IPS DF 6.9 (cell line): Measurements from ENCODE around the gene BACH2.
A peak's percentile ranks its signal among the peaks of the same experiment; 100 is the strongest.
"Not testable (repeated sequence)": the region's sequence is repeated elsewhere in the genome, so short reads cannot be mapped to it uniquely, and the experiment has no call there.

Experiments used
- DNase-seq: peaks from one replicate; pipeline ENCODE4 v3.0.0-alpha.2; 2013; ENCODE audit warnings: low read depth, low spot score
- H3K27ac ChIP-seq: one replicate; pipeline ENCODE4 v1.5.1; 2013; ENCODE audit warnings: low read length, control low read depth
- H3K27me3 ChIP-seq: 2 replicates; pipeline ENCODE4 v1.6.1; 2013; ENCODE audit warnings: mild to moderate bottlenecking, low read length; ENCODE audit not compliant: control insufficient read depth, insufficient read depth
- H3K36me3 ChIP-seq: 2 replicates; pipeline ENCODE4 v1.6.1; 2013; ENCODE audit warnings: low read length; ENCODE audit not compliant: control insufficient read depth, insufficient read depth
- H3K4me1 ChIP-seq: 2 replicates; pipeline ENCODE4 v1.6.1; 2013; ENCODE audit warnings: low read length; ENCODE audit not compliant: control insufficient read depth, insufficient read depth
- H3K4me3 ChIP-seq: 2 replicates; pipeline ENCODE4 v1.5.1; 2013; ENCODE audit warnings: mild to moderate bottlenecking, low read length
- H3K9me3 ChIP-seq: 2 replicates; pipeline ENCODE4 v1.6.1; 2013; ENCODE audit warnings: low read length, inconsistent platforms; ENCODE audit not compliant: control insufficient read depth, insufficient read depth
- WGBS: extraction: QIAGEN DNeasy Blood & Tissue Kit; methylation state at CpG from one replicate; pipeline ENCODE4 v1.1.7; 2013; ENCODE audit warnings: mixed read lengths, missing lambda C conversion rate; ENCODE audit not compliant: insufficient read length, insufficient coverage; 5-methylcytosine and 5-hydroxymethylcytosine counted together

Gene BACH2

DNA sequence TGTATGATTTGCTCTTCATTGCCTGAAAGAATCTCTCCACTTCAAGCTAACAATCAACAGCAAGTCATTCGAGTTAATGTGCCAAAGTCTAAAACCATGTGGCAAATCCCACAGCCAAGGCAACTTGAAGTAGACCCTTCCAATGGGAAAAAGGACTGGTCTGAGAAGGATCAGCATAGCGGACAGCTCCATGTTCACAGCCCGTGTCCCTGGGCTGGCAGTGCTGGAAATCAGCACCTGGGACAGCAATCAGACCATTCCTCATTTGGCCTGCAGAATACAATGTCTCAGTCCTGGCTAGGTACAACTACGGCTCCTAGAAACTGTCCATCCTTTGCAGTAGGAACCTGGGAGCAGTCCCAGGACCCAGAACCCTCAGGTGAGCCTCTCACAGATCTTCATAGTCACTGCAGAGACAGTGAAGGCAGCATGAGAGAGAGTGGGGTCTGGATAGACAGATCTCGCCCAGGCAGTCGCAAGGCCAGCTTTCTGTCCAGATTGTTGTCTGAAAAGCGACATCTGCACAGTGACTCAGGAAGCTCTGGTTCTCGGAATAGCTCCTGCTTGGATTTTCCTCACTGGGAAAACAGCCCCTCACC, 401.3 kb downstream of the BACH2 start:
- peak; percentile 55 for DNase-seq
- no CpG with 5 or more reads among the region's 8 CpGs for WGBS
- H3K27me3 ChIP-seq, result no peaks in the 10 kb centered on the region

DNA sequence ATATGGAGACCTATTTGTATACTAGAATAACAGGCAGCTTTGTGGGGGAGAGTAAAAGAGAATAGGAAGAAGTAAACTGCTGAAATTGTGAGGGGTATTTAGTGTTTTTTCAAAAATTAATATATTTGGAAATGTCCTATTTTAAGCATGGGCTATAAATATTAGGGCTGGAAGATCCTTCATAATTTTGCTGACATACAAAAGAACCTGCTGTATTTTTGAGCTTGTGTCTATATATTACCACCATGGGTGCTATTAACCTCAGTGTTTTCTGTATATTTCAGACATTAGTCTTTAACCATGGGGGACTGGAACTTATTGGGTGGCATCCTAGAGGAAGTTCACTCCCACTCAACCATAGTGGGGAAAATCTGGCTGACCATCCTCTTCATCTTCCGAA, 402.5 kb downstream of the BACH2 start, which contains the start of gene GJA10:
TSS of gene GJA10 (plus strand) at position 301 of the 400 bp plus-strand sequence. CDS start at position 301, 0 bp downstream.
- Histone ChIP-seq H3K27ac (no peak within 1 kb of the TSS), H3K4me3 (no peak within 1 kb of the TSS), H3K9me3 (no peaks in the 10 kb centered on the region), H3K36me3 (no peaks in the 10 kb centered on the region), H3K4me1 (peaks cover 3% of the 10 kb centered on the region; the same call in 1 of the 2 replicates), H3K27me3 (no peaks in the 10 kb centered on the region)
- WGBS, result no CpG with 5 or more reads among the region's 1 CpG
- DNase-seq, result no peak

More for the DNA sequence above, 401.3 kb downstream of the BACH2 start:
- no peaks in the 10 kb centered on the region for H3K36me3 ChIP-seq
- peaks cover 3% of the 10 kb centered on the region; the same call in 1 of the 2 replicates for H3K4me1 ChIP-seq
- H3K9me3 ChIP-seq, result no peaks in the 10 kb centered on the region
- H3K27ac ChIP-seq, result no peak overlapping the region
- no peak overlapping the region for H3K4me3 ChIP-seq

DNA sequence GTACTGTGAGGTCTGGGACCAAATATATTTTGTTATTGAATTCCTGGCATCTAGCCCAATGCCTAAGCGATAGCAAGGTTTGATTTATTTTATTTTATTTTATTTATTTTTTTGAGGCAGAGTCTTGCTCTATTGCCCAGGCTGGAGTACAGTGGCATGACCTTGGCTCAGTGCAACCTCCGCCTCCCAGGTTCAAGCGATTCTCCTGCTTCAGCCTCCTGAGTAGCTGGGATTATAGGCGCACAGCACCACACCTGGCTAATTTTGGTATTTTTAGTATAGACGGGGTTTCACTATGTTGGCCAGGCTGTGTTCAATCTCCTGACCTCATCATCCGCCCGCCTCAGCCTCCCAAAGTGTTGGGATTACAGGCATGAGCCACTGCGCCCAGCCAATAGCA, 404.1 kb downstream of the BACH2 start:
- not testable (repeated sequence) for H3K36me3 ChIP-seq, H3K27ac ChIP-seq, H3K9me3 ChIP-seq, H3K4me3 ChIP-seq, H3K27me3 ChIP-seq, DNase-seq, H3K4me1 ChIP-seq
- WGBS, result no CpG with 5 or more reads among the region's 8 CpGs

- H3K4me1 ChIP-seq, H3K27me3 ChIP-seq, DNase-seq, H3K27ac ChIP-seq, H3K4me3 ChIP-seq, H3K9me3 ChIP-seq, H3K36me3 ChIP-seq: not testable (repeated sequence)
- no CpG with 5 or more reads among the region's 11 CpGs for WGBS
These were observed 405.7 kb downstream of the BACH2 start for GRCh38 chr6:89890845-89891528.

GRCh38 chr6:89888871-89889270, 407.8 kb downstream of the BACH2 start:
- WGBS, result no CpG with 5 or more reads among the region's 3 CpGs
- H3K9me3 ChIP-seq, result no peaks in the 10 kb centered on the region

GRCh38 chr6:89888138-89888514, 408.5 kb downstream of the BACH2 start:
- Histone ChIP-seq H3K4me1 (no peaks in the 10 kb centered on the region), H3K27ac (no peak overlapping the region), H3K36me3 (no peaks in the 10 kb centered on the region), H3K9me3 (no peaks in the 10 kb centered on the region), H3K4me3 (no peak overlapping the region), H3K27me3 (no peaks in the 10 kb centered on the region)
- DNase-seq, result no peak
- WGBS, result no CpG with 5 or more reads among the region's 7 CpGs

More at GRCh38 chr6:89888871-89889270, 407.8 kb downstream of the BACH2 start:
- Histone ChIP-seq H3K36me3 (no peaks in the 10 kb centered on the region), H3K4me1 (no peaks in the 10 kb centered on the region), H3K27me3 (no peaks in the 10 kb centered on the region), H3K27ac (no peak overlapping the region), H3K4me3 (no peak overlapping the region)
- no peak for DNase-seq

- Histone ChIP-seq H3K27me3 (no peaks in the 10 kb centered on the region), H3K4me3 (no peak overlapping the region), H3K36me3 (no peaks in the 10 kb centered on the region), H3K27ac (no peak overlapping the region), H3K4me1 (no peaks in the 10 kb centered on the region), H3K9me3 (no peaks in the 10 kb centered on the region)
- whole genome bisulfite sequencing, result no CpG with 5 or more reads among the region's 43 CpGs
- no peak for DNase-seq
These were observed 409.0 kb downstream of the BACH2 start for GRCh38 chr6:89887452-89888137.

DNA sequence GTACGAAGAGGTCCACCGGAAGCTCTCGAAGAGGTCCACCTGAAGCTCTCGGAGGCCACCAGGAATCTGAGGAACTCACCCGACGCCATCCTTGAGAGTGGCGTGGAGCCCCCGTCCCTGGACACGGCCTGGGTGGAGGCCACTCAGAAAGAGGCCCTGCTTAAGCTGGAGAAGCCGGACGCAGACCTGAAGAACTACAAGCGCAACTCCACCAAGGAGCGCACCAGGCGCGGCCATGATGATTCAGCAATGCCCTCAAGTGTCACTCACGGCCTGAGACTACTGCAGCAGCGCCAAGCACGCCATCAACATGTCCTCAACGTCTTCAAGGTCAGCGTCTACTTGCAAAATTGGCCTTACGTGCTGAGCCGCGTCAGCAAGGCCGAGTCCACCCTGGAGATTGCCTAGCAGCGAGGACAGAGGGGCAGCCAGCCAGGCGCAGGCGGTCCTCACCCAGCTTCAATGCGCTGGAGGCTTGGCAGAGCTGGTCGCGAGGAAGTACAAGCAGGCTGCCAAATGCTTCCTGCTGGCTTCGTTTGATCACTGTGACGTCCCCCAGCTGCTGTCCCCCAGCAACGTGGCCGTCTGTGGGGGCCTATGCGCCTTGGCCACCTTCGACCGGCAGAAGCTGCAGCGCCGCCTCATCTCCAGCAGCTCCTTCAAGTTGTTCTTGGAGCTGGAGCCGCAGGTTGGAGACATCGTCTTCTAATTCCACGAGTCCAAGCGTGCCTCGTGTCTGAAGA, 410.1 kb downstream of the BACH2 start:
- no peaks in the 10 kb centered on the region for H3K9me3 ChIP-seq

More for the DNA sequence above, 410.1 kb downstream of the BACH2 start:
- H3K27ac ChIP-seq, result no peak overlapping the region
- no peaks in the 10 kb centered on the region for H3K27me3 ChIP-seq
- H3K4me3 ChIP-seq, result no peak overlapping the region
- DNase-seq, result no peak
- WGBS, result no CpG with 5 or more reads among the region's 44 CpGs
- no peaks in the 10 kb centered on the region for H3K4me1 ChIP-seq
- no peaks in the 10 kb centered on the region for H3K36me3 ChIP-seq
